Lower leg skin (tissue), 4 donors: ENCODE results near the gene CAMTA1. TPM values are rescaled to one million over a fixed set of nuclear protein-coding genes. Genes with fewer than 3 reads are reported as not detected.
"Not testable (repeated sequence)": the region's sequence is repeated elsewhere in the genome, so short reads cannot be mapped to it uniquely, and the experiment has no call there.

Source experiments
- DNase-seq, 2 donors: peaks; one replicate each; pipeline ENCODE4 v3.0.0-alpha.2; 2019; ENCODE audit warnings: low spot score in 2 of 2
- H3K4me3 ChIP-seq: fragments of 200-600 bp; sonication (generic); 2 replicates; pipeline ENCODE4 v1.5.1; 2017; ENCODE audit warnings: mild to moderate bottlenecking, low read depth; ENCODE audit not compliant: poor library complexity, severe bottlenecking
- CTCF ChIP-seq, 3 donors: fragments of 450-650 bp; IDR thresholded peaks; one replicate each; pipeline ENCODE4 v1.5.1; 2016; ENCODE audit warnings: antibody characterized with exemption in 3 of 3, mild to moderate bottlenecking in 3 of 3, moderate library complexity in 2 of 3
- POLR2A ChIP-seq, 2 donors: fragments of 450-650 bp; IDR thresholded peaks; one replicate each; pipeline ENCODE4 v1.6.1; 2016 to 2017; ENCODE audit warnings: antibody characterized with exemption in 2 of 2, mild to moderate bottlenecking in 1 of 2, moderate library complexity in 1 of 2
- WGBS, 2 donors: methylation state at CpG; one replicate each; pipeline ENCODE4 v1.1.5; 2018; 5-methylcytosine and 5-hydroxymethylcytosine counted together
- intact Hi-C: fragments of 100-400 bp; cut with DNase I; formaldehyde crosslinking; loops from one replicate; pipeline ENCODE4 v1.15.0; 2023; ENCODE audit warnings: low total_unique reads
- total RNA-seq, 4 donors: library from RNA; depleted of rRNA; stranded (reverse); fragments of >200 nt; gene quantifications; one replicate each; pipeline ENCODE4 v1.1.0, GENCODE V29; 2016

The CAMTA1 gene
- total RNA-seq, 4 donors from 2014 or later = 24.4 to 52.3 (median 32.9) TPM

GRCh38 chr1:7785108-7785507, 999.9 kb downstream of the CAMTA1 start:
- H3K4me3 ChIP-seq = peak overlapping the region; percentile 18
- 70 to 72% methylated on average over 7 of the region's 7 CpGs for WGBS, 2 donors
- DNase-seq = no peak
- TF ChIP-seq CTCF (IDR thresholded peaks at IDR 0.05) (no peak), POLR2A (IDR thresholded peaks at IDR 0.05) (no peak)
- intact Hi-C loops = no loop called here

GRCh38 chr1:7786795-7787194, 1001.5 kb downstream of the CAMTA1 start:
- WGBS, 2 donors = 54 to 57% methylated on average over 5 of the region's 5 CpGs
- TF ChIP-seq POLR2A (IDR thresholded peaks at IDR 0.05) = no peak
- no peak for TF ChIP-seq CTCF (IDR thresholded peaks at IDR 0.05)
- no peak overlapping the region for H3K4me3 ChIP-seq
- no peak for DNase-seq
- intact Hi-C loops = no loop called here

GRCh38 chr1:7789828-7790227, 1004.6 kb downstream of the CAMTA1 start:
- TF ChIP-seq POLR2A (IDR thresholded peaks at IDR 0.05) (no peak), CTCF (IDR thresholded peaks at IDR 0.05) (no peak)
- no peak overlapping the region for H3K4me3 ChIP-seq
- intact Hi-C loops = no loop called here
- WGBS, 2 donors = 58 to 80% methylated on average over 5 of the region's 5 CpGs
- DNase-seq = no peak

GRCh38 chr1:7791027-7791426, 1005.8 kb downstream of the CAMTA1 start:
- WGBS, 2 donors = 100% methylated on average over 3 of the region's 3 CpGs
- H3K4me3 ChIP-seq, DNase-seq, intact Hi-C loops: not testable (repeated sequence)

GRCh38 chr1:7795406-7795805, 1010.2 kb downstream of the CAMTA1 start:
- TF ChIP-seq POLR2A (IDR thresholded peaks at IDR 0.05) = no peak
- TF ChIP-seq CTCF (IDR thresholded peaks at IDR 0.05) = no peak
- 85 to 86% methylated on average over 12 of the region's 12 CpGs for WGBS, 2 donors
- intact Hi-C loops = no loop called here
- DNase-seq = no peak
- no peak overlapping the region for H3K4me3 ChIP-seq

GRCh38 chr1:7805460-7805859, 1020.2 kb downstream of the CAMTA1 start:
- TF ChIP-seq POLR2A (IDR thresholded peaks at IDR 0.05) (no peak), CTCF (IDR thresholded peaks at IDR 0.05) (no peak)
- no peak for DNase-seq
- no peak overlapping the region for H3K4me3 ChIP-seq
- intact Hi-C loops = no loop called here
- WGBS, 2 donors = 83 to 86% methylated on average over 9 of the region's 9 CpGs
